Measurements from ENCODE around the gene CNOT11.

GRCh38 chr2:101303688-101304087 lies 51.0 kb downstream of the CNOT11 start:
- TF ChIP-seq CTCF (IDR thresholded peaks at IDR 0.05), result no peak
- TF ChIP-seq POLR2A (IDR thresholded peaks at IDR 0.05), result no peak

Measured in ovary (tissue), 3 donors.